Right atrium auricular region (tissue), 2 donors: Measurements from ENCODE around the gene JADE1. TPM values are rescaled to one million over a fixed set of nuclear protein-coding genes. Genes with fewer than 3 reads are reported as not detected.

Experiments
- DNase-seq: peaks from one replicate; pipeline ENCODE4 v3.0.0-alpha.2; 2019; ENCODE audit warnings: low spot score
- H3K27ac ChIP-seq, 2 donors: fragments of 200-600 bp; sonication (generic); 1 replicate in 1 of 2; 2 replicates in 1 of 2; pipeline ENCODE4 v1.5.1; 2016 to 2019
- H3K27me3 ChIP-seq, 2 donors: fragments of 200-600 bp; sonication (generic); one replicate each; pipeline versions ENCODE4 v1.5.1 to v1.6.0; 2017 to 2019
- H3K36me3 ChIP-seq: fragments of 200-600 bp; sonication (generic); one replicate; pipeline ENCODE4 v1.5.1; 2016
- H3K4me1 ChIP-seq, 2 donors: fragments of 200-600 bp; sonication (generic); one replicate each; pipeline versions ENCODE4 v1.5.1 to v1.6.0; 2017 to 2019
- H3K4me3 ChIP-seq, 2 donors: fragments of 200-600 bp; sonication (generic); 1 replicate in 1 of 2; 2 replicates in 1 of 2; pipeline ENCODE4 v1.5.1; 2017 to 2019; ENCODE audit warnings: mild to moderate bottlenecking in 1 of 2, moderate library complexity in 1 of 2
- H3K9me3 ChIP-seq, 2 donors: fragments of 200-600 bp; sonication (generic); one replicate each; pipeline ENCODE4 v1.5.1; 2019
- CTCF ChIP-seq, 2 donors: fragments of 200-600 bp; sonication (generic); IDR thresholded peaks; one replicate each; pipeline ENCODE4 v1.5.1; 2019; ENCODE audit warnings: antibody characterized with exemption in 2 of 2
- total RNA-seq, 2 donors: library from RNA; depleted of rRNA; stranded (reverse); fragments of >200 nt; gene quantifications; one replicate each; pipeline ENCODE4 v1.1.0, GENCODE V29; 2016

Gene JADE1
- total RNA-seq, 2 donors from 2014 or later, result 15.4 to 34.5 TPM

GRCh38 chr4:128863312-128864075, 54.0 kb downstream of the JADE1 start:
- Histone ChIP-seq H3K36me3 (peaks cover 52% of the 10 kb centered on the region), H3K9me3 (no peaks in the 10 kb centered on the region), H3K27ac (peak overlapping the region in 1 of 2 donors; percentile 13), H3K4me1 (peaks cover 0 to 33% of the 10 kb centered on the region in 2 donors), H3K4me3 (no peak overlapping the region), H3K27me3 (no peaks in the 10 kb centered on the region)
- peak; percentile 78 for DNase-seq
- TF ChIP-seq CTCF (IDR thresholded peaks at IDR 0.05), result peak; percentile 68 to 93

- no peak for TF ChIP-seq CTCF (IDR thresholded peaks at IDR 0.05)
- H3K36me3 ChIP-seq, result peaks cover 65% of the 10 kb centered on the region
- H3K4me1 ChIP-seq, result peaks cover 0 to 16% of the 10 kb centered on the region in 2 donors
- no peaks in the 10 kb centered on the region for H3K9me3 ChIP-seq
- H3K27ac ChIP-seq, result no peak overlapping the region
- H3K4me3 ChIP-seq, result no peak overlapping the region
- H3K27me3 ChIP-seq, result no peaks in the 10 kb centered on the region
- DNase-seq, result no peak
Observed at GRCh38 chr4:128865132-128865531, 55.6 kb downstream of the JADE1 start.

GRCh38 chr4:128866269-128866668, 56.8 kb downstream of the JADE1 start:
- Histone ChIP-seq H3K36me3 (peaks cover 65% of the 10 kb centered on the region), H3K9me3 (no peaks in the 10 kb centered on the region), H3K27me3 (no peaks in the 10 kb centered on the region), H3K4me1 (peaks cover 0 to 12% of the 10 kb centered on the region in 2 donors), H3K4me3 (no peak overlapping the region), H3K27ac (no peak overlapping the region)
- DNase-seq, result no peak
- no peak for TF ChIP-seq CTCF (IDR thresholded peaks at IDR 0.05)

GRCh38 chr4:128866691-128867090, 57.2 kb downstream of the JADE1 start:
- H3K36me3 ChIP-seq, result peaks cover 65% of the 10 kb centered on the region
- no peaks in the 10 kb centered on the region for H3K9me3 ChIP-seq
- TF ChIP-seq CTCF (IDR thresholded peaks at IDR 0.05), result no peak

GRCh38 chr4:128868758-128869157, 59.3 kb downstream of the JADE1 start:
- H3K4me1 ChIP-seq, result no peaks in the 10 kb centered on the region
- H3K9me3 ChIP-seq, result no peaks in the 10 kb centered on the region
- H3K36me3 ChIP-seq, result peaks cover 59% of the 10 kb centered on the region
- DNase-seq, result no peak
- H3K4me3 ChIP-seq, result no peak overlapping the region
- no peak for TF ChIP-seq CTCF (IDR thresholded peaks at IDR 0.05)
- H3K27me3 ChIP-seq, result no peaks in the 10 kb centered on the region
- no peak overlapping the region for H3K27ac ChIP-seq

More at GRCh38 chr4:128866691-128867090, 57.2 kb downstream of the JADE1 start:
- no peak for DNase-seq
- Histone ChIP-seq H3K4me1 (peaks cover 0 to 12% of the 10 kb centered on the region in 2 donors), H3K27ac (no peak overlapping the region), H3K4me3 (no peak overlapping the region), H3K27me3 (no peaks in the 10 kb centered on the region)
